Measurements from ENCODE around the gene CASP12.
"Not testable (repeated sequence)": the region's sequence is repeated elsewhere in the genome, so short reads cannot be mapped to it uniquely, and the experiment has no call there.

The CASP12 gene

GRCh38 chr11:104897891-104898684 lies at the start of gene CASP12:
TSS of gene CASP12 (minus strand) at chr11:104898460.
- DNase-seq: no peak

DNA sequence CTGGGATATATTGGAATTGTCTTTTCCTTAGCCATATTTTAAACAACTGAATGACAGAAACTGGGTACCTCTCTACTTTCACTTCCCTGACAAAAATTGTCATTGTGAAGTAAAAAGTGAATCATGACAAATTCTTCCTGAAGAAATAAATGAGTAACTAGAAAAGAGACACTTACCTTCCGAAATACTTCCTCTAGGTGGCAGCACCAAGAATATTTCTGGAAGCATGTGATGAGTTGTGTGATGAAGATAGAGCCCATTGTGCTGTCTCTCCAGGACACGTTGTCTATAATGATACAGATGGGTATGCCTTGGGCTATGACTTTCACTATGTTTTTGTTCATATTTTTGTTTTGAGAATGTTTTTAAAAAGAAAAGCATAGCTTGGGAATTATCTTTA lies 48.6 kb upstream of the CASP12 start:
- DNase-seq: no peak

GRCh38 chr11:104944076-104944475 lies 45.8 kb upstream of the CASP12 start:
- DNase-seq: no peak

GRCh38 chr11:104943561-104943960 lies 45.3 kb upstream of the CASP12 start:
- no peak for DNase-seq

DNA sequence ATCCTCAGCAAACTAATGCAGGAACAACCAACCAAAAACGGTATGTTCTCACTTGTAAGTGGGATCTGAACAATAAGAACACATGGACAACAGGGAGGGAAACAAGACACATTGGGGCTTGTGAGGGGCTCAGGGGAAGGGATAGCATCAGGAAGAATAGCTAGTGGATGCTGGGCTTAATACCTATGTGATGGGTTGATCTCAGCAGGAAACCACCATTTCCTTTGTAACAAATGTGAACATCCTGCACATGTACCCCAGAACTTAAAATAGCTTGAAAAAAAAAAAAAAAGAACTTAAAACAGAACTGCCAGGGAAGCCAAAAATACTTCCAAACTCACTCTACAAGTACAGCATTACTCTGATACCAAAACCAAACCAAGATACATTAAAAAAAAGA lies 36.3 kb upstream of the CASP12 start:
- no peak for DNase-seq

- DNase-seq: not testable (repeated sequence)
Measured at GRCh38 chr11:104934073-104934472, 35.8 kb upstream of the CASP12 start.

DNA sequence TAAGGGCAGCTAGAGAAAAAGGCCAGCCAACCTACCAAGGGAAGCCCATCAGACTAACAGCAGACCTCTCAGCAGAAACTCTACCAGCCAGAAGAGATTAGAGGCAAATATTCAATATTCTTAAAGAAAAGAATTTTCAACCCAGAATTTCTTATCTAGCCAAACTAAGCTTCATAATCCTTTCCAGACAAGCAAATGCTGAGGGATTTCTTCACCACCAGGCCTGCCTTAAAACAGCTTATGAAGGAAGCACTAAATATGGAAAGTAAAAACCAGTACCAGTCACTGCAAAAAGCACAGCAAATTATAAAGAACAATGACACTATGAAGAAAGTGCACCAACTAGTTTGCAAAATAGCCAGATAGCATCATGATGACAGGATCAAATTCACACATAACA lies 30.6 kb upstream of the CASP12 start:
- DNase-seq: no peak

GRCh38 chr11:104926771-104927611 lies 28.7 kb upstream of the CASP12 start:
- no peak for DNase-seq

- no peak for DNase-seq
Measured at GRCh38 chr11:104925850-104926249, 27.6 kb upstream of the CASP12 start.

DNA sequence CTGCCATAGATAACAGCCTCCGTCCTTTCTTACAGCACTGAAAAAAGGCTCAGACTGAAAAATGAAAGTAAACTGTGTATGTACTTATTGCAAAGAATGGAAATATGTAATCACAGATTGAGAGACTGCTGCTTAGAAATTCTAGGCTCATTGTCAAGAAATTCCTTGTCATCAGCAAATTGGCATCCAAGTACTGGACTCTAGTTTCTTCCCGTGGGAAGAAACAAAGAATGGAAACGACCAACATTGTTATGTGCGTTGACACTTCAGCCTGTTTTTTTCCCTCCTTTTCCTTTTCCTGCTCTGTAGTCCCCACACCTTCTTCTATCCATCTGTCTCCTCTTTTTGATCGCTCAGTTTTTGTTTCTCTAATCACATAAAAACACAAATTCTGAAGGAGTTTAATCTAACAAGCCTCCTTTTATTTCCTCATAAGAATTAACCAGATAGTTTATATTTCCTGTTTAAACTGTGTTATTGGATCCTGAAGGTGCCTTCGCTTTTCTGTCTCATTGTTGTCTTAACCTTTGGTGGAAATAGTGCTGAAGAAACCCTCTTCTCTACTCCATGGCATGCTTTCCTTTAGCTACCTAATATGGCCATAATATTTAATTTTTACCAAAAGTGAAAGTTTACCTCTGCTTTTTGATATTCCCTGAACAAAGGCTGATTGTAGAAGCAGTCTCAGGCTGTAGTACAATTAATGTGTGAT lies 20.0 kb upstream of the CASP12 start:
- no peak for DNase-seq

DNA sequence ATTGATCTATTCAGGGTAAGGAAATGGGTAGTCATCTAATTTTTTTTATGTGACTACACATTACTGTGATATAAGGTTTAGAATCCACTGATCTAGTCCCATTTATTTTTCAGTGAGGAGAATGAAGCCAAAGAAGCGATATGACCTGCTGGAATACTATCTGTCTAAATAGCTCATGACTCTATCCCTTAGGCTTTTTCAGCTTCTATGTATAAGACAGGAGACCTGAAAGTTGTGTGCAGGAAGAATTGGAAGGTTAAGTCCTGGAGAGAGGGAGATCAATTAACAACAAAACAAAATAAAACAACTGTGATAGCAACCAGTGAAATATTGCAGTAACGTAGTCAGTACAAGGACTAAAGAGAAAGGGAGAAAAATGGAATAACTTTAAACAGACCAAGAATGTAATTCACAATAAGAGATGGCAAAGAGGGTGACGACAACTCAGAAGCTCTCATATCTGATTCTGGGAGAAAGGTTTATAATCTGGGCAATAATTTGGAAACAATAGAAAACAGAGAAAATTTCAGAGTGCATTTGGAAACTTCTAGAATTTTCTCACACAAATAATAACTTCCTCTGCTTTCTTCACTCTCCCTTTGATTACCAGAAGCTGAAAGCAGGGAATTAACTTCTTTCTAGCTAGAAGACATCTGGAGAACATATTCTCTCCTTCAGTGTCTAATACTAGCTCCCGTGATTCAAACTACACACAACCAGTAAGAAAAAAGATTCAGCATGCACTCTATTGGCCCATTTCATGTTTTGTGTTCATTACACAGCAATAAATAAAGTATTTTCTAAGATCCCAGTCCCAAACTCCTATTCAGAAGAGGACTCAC lies 19.2 kb upstream of the CASP12 start:
- DNase-seq: no peak

- no peak for DNase-seq
Measured at GRCh38 chr11:104916442-104916841, 18.2 kb upstream of the CASP12 start.

DNA sequence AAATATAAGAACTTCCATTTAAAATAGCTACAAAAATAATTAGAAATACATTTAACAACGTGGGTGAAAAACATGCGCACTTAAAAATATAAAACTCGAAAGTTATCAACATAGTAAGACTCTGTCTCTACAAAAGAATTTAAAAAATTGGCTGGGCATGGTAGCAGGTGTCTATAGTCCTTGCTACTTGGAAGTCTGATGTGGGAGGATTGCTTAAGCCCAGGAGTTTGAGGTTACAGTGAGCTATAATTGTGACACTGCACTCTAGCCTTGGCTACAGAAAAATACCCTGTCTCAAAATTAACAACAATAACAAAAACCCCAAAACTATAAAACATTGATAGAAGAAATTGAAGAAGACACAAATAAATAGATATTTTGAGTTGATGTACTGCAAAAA lies 13.8 kb upstream of the CASP12 start:
- DNase-seq: no peak

DNA sequence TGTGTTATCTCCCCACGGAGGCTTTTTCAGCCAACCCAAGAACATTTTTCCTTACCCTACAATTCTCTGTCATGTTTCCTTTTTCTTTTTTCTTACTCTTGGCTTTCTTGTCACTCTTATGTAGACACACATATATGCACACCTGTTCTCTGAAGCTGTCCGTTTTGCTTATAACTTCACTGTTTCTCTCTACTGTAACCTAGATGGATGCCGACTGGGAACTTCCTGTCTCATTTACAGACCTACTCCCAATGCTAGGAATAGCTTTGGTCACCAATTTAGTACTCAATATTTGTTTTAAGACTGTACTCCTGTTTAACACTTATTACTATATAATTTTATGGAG lies 9.9 kb upstream of the CASP12 start:
- DNase-seq: no peak

DNA sequence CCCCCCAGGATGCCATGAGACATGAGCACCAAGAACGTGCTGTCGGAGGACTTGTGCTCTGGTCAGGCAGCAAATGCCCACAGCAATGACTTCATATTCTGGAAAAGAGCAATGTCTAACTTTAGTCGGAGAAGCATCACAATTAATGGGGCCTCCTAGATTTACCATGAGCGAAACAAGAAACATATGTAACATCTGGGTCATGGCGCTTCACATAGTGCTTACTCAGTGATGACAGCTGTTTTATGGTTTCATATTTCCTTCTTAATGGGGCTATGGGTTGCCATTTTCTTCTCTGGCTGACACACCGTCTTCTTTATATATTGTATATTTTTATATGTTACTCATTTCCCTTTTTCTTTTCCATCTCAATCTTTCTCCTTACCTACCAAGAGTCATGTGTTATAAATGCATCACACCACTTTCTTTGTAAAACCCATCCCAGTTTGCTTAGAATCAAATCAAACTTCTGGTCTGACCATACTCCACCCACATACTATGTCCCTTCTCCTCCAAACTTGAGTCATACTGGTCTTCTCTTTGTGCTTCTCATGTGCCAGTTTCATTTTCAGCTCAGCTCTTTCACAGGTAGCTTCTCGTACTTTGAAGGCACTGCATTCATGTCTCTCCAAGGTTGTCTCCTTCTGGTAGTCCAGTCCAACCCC lies 9.4 kb upstream of the CASP12 start:
- DNase-seq: no peak

DNA sequence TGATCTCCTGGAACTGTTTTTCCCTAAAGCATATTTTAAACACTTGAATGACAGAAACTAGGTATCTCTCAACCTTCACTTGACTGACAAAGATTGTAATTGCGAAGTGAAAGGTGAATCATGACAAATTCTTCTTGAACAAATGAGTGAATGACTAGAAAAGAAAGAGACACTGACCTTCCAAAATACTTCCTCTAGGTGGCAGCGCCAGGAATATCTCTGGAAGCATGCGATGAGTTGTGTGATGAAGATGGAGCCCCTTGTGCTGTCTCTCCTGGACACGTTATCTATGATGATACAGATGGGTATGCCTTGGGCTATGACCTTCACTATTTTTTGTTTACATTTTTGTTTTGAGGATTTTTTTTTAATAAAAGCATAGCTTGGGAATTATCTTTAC lies 7.0 kb upstream of the CASP12 start:
- DNase-seq: no peak

DNA sequence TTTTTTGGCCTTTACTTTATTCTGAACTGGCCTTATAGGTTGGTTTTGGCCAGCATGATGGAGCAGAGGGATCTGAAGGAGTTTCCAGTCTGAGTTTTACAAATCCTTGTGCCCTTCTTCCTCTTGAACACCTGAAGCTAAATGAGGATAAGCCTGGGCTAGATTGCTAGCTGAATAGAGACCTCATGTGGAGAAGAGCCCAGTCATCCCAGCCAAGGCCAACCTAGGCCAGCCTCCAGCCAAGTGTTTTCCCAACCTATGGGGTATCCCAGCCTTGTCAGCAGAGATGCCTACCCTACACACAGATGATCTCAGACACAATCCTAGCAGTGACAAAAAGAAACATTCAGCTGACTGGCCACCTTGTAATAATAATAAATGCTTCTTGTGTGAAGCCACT lies 966 bp upstream of the CASP12 start:
- no peak for DNase-seq

- no peak for DNase-seq
Measured at GRCh38 chr11:104898685-104899013, 389 bp upstream of the CASP12 start.

DNA sequence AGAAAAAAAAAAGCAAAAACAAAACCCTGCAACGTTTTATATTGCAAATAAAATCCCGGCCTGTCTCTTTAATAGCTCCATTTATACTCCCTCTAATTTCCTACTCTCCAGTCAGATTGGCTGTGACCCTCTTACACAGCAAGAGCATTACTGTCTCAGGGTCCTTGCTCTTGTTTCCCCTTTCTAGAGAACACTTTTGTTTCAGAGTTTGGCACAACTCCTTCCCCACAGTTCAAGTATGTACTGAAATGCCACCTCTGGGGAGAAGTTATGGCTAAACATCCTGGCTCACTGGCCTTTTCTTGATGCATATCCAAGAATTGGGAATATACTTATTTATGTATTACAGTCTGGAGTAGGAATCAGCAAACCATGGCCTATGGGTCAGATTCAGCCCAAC lies 2.6 kb downstream of the CASP12 start:
- no peak for DNase-seq

DNA sequence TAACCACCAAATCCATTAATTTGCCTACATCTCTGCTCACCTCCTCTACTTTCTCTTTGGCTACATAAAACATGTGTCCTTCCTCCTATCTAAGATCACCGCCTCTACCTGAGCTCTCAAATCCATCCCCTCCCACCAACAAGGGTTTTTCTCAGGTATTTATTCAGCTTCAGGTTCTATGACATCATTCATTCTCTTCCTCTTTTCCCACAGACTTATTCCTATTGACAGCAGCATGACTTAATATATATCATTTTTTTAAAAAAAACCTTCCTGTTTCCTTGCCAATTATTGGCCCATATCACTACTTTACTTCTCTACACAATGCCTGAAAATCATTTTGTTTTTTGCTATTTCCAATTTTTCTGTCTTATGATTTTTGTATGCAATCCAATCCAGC lies 4.4 kb downstream of the CASP12 start:
- no peak for DNase-seq

- no peak for DNase-seq
Measured at GRCh38 chr11:104892723-104893511, 5.3 kb downstream of the CASP12 start.

DNA sequence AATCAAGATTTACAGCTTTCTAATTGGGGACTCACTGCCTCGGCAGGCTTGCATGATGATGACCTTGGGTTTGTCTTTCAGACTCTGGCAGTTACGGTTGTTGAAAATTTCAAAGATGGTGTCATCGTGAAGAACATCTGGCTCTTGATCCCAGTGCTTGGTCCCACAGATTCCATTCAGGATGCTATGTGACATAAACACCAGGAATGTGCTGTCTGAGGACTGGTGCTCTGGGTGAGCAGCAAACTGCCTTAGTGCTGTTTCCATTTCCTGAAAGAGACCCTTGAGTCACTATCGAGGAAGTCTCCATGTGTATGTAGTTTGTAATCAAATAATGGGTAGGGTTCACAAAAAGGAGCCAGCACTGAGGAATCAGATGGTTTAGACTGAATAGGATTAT lies 7.1 kb downstream of the CASP12 start:
- no peak for DNase-seq
